HG03460 (cell line): ENCODE data around the gene AHI1.
"Not testable (repeated sequence)": the region's sequence is repeated elsewhere in the genome, so short reads cannot be mapped to it uniquely, and the experiment has no call there.

Source experiments
- ATAC-seq: cut with Tn5 transposase; IDR thresholded peaks from one replicate; pipeline ENCODE4 v1.9.1; 2021; ENCODE audit not compliant: unreplicated experiment

Gene AHI1

GRCh38 chr6:135397172-135397952 lies 100.2 kb downstream of the AHI1 start:
- no peak for ATAC-seq

GRCh38 chr6:135395136-135395535 lies 102.4 kb downstream of the AHI1 start:
- no peak for ATAC-seq

GRCh38 chr6:135393289-135393688 lies 104.3 kb downstream of the AHI1 start:
- ATAC-seq, result no peak

- no peak for ATAC-seq
Observed at GRCh38 chr6:135390458-135390857, 107.1 kb downstream of the AHI1 start.

DNA sequence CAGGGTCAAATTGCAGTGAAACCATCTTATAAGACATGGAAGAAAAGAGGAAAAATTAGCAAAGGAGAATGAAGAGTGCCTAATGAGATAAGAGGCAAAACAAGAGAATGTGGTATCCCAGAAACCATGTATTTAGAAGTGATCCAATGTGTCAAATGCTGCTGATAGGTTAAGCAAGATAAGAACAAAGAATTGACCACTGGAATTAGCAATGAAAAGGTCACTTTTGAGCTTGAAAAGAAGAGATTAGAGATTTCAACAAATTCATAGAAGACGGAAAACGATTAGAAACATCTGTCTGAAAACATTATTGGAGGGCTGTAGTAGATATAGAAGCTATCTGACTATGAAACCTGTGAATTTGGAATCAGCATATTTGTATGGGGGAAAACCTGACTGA lies 112.2 kb downstream of the AHI1 start:
- ATAC-seq, result no peak

GRCh38 chr6:135383766-135384165 lies 113.8 kb downstream of the AHI1 start:
- no peak for ATAC-seq

DNA sequence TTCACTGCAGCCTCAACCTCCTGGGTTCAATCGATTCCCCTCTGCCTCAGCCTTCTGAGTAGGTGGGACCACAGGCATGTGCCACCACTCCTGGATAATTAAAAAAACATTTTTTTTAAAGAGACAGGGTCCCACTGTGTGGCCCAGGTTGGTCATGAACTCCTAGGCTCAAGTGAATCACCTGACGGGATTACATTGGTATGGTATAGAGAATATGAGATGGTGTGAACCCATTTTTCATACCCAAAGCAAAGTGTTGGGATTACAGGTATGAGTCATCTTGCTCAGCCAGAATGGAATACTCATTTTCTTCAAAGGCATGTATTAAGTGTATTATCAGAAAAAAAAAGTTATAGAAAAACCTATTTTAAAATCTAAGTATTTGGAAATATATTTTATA lies 114.2 kb downstream of the AHI1 start:
- no peak for ATAC-seq

DNA sequence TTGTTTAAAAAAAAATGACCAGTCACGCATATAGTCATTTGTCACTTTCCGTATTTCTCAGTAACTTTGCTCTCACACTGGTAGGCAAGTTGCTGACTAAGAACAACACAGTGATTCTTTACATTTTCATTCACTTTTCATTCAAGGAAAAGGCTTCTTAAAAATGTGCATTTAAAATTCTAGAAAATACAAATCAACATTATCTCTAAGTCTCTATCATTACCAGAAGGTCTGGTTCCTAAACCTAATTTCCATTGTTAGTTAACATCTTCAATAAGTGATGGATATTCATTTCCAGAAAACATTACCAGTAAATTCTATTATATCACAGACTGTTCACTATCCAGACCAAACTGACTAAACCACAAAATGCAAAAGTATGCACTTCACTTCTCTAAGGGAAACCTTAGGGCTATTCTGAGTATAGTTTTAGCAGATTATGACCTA lies 115.3 kb downstream of the AHI1 start:
- peak; percentile 79 for ATAC-seq

- ATAC-seq, result no peak
Observed at GRCh38 chr6:135380793-135381192, 116.7 kb downstream of the AHI1 start.

DNA sequence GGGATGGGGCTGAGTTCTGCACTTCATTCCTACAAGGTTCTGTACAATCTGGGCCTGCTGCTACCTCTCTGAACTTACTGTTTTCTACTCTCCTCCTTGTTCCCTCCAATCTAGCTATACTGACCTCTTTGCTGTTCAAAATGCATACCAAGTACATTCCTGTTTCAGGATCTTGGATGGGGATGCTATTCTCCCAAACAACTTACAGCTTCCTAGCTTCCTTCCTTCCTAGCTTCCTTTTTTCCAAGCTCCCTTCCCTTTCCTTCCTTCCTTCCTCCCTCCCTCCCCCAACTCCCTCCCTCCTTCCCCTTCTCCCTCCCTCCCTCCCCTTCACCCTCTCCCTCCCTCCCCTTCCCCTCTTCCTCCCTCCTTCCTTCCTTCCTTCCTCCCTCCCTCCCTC lies 117.9 kb downstream of the AHI1 start:
- ATAC-seq, result no peak

- peak; percentile 49 for ATAC-seq
Observed at GRCh38 chr6:135372758-135373157, 124.8 kb downstream of the AHI1 start.

DNA sequence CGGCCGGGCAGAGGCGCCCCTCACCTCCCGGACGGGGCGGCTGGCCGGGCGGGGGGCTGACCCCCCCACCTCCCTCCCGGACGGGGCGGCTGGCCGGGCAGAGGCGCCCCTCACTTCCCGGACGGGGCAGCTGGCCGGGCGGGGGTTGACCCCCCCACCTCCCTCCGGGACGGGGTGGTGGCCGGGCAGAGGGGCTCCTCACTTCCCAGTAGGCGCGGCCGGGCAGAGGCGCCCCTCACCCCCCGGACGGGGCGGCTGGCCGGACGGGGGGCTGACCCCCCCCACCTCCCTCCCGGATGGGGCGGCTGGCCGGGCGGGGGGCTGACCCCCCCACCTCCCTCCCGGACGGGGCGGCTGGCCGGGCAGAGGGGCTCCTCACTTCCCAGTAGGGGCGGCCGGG lies 133.9 kb downstream of the AHI1 start:
- not testable (repeated sequence) for ATAC-seq

DNA sequence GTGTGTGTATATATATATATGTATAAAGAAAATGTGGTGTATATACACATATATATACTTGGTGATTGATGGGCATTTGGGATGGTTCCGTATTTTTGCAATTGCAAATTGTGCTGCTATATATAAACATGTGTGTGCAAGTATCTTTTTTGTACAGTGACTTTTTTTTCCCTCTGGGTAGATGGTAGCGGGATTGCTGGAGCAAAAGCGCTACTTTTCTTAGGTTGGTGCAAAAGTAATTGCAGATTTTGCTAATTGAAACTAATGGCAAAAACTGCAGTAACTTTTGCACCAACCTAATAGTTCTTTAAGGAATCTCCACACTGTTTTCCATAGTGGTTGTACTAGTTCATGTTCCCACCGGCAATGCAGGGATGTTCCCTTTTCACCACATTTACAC lies 135.4 kb downstream of the AHI1 start:
- ATAC-seq, result no peak

GRCh38 chr6:135360222-135360621 lies 137.3 kb downstream of the AHI1 start:
- no peak for ATAC-seq

DNA sequence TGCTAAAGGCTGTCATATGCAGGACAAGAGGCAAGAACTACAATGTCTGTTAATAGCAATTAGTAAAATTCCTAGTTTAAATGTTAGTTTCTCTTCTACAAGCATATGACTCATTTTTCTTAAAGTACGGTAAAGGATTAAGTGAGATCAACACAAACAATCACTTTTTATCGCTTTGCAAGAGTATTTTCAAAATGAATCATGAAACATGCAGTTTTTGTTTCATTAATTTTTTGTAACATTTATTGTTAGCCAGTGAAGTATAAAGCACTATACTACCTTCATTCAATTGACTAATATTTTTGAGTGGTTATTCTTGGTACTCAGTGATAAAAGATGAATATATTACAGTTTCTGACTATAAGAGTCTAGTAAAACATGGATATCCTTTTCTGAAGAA lies 138.6 kb downstream of the AHI1 start:
- ATAC-seq, result no peak

- ATAC-seq, result no peak
Observed at GRCh38 chr6:135358251-135358821, 139.2 kb downstream of the AHI1 start.

- no peak for ATAC-seq
Observed at GRCh38 chr6:135354407-135354806, 143.1 kb downstream of the AHI1 start.

DNA sequence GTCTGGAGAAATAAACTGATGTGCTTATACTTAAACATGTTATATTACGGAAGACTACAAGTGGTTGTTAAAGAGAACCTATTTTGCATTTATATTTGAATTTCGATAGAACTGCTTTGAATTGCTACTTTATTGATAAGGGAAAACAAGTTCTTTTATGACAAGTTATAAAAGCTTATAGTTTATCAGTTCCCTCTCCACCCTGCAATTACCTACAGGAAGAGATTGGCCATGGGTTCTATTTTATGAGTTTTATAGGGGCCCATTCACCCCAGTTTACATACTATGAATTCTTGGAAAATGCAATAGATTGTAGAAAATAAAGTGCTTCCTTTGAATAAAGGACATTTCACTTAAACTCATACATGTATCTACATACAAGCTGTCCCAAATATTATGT lies 144.4 kb downstream of the AHI1 start:
- no peak for ATAC-seq

GRCh38 chr6:135351635-135352034 lies 145.9 kb downstream of the AHI1 start:
- ATAC-seq, result no peak

GRCh38 chr6:135347887-135348286 lies 149.7 kb downstream of the AHI1 start:
- no peak for ATAC-seq

DNA sequence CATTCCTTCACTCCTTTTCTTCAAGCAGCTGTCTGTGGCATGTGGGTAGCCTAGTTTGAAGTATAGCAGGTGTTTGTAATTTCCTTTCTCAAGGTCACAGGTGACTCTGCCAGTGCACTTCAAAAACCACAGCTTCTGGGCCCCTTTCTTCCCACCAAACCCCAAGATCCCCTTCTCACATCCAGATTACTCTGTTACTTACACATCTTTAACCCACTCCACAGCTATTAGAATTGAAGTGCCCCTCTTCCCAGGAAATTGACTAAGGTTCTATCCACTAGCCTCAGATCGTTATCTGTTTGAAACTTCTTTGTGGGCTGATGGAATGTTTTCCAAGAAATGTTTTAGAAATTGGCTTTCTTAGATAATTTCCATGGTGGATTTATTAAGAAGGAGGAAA lies 150.8 kb downstream of the AHI1 start:
- ATAC-seq, result no peak

GRCh38 chr6:135344526-135344925 lies 153.0 kb downstream of the AHI1 start:
- no peak for ATAC-seq

DNA sequence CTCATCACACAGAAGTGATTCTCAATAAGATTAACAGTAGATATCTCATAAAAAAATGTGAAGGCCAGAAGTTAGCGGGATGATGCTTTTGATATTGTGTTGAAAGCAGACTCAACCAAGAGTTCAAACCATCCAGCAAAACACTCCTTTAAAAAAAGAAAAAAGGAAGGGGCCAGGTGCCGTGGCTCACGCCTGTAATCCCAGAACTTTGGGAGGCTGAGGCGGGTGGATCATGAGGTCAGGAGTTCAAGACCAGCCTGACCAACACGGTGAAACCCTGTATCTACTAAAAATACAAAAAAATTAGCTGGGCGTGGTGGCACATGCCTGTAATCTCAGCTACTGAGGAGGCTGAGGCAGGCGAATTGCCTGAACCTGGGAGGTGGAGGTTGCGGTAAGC lies 157.6 kb downstream of the AHI1 start:
- not testable (repeated sequence) for ATAC-seq
